Neural cell (in vitro differentiated cells): ENCODE data around the gene CDC73.

Source experiments
- CTCF ChIP-seq: fragments of 450-650 bp; IDR thresholded peaks from 2 replicates; pipeline ENCODE4 v1.5.1; 2014; ENCODE audit warnings: antibody characterized with exemption, mild to moderate bottlenecking, moderate library complexity; ENCODE audit not compliant: poor library complexity, severe bottlenecking
- EP300 ChIP-seq: fragments of 450-650 bp; conservative IDR thresholded peaks from 2 replicates; pipeline ENCODE4 v1.6.1; 2014; ENCODE audit warnings: antibody characterized with exemption, mild to moderate bottlenecking, moderate library complexity; ENCODE audit not compliant: poor library complexity, severe bottlenecking
- EZH2 ChIP-seq: fragments of 200-600, 300-800 bp; shearing (Covaris generic), sonication (generic); IDR thresholded peaks from 2 replicates; pipeline ENCODE4 v1.6.1; 2014; ENCODE audit warnings: antibody characterized with exemption, low read length, borderline replicate concordance, mild to moderate bottlenecking; ENCODE audit not compliant: insufficient read depth, poor library complexity, severe bottlenecking
- POLR2AphosphoS5 ChIP-seq: IDR thresholded peaks from 2 replicates; pipeline ENCODE4 v1.6.1; 2012
- RAD21 ChIP-seq: fragments of 450-650 bp; conservative IDR thresholded peaks from 2 replicates; pipeline ENCODE4 v1.6.1; 2014; ENCODE audit warnings: antibody characterized with exemption, mild to moderate bottlenecking, moderate library complexity
- REST ChIP-seq: IDR thresholded peaks from 2 replicates; pipeline ENCODE4 v1.6.1; 2012; ENCODE audit warnings: borderline replicate concordance
- TAF1 ChIP-seq: IDR thresholded peaks from 2 replicates; pipeline ENCODE4 v1.6.1; 2012; ENCODE audit warnings: low read depth

- TF ChIP-seq CTCF (no peak), POLR2AphosphoS5 (no peak), REST (no peak), TAF1 (no peak), EZH2 (no peak), EP300 (no peak), RAD21 (no peak)
Observed at GRCh38 chr1:193222056-193222615, 100.3 kb downstream of the CDC73 start.
